ENCODE results near the gene TBC1D17. TPM values are rescaled to one million over a fixed set of nuclear protein-coding genes. Genes with fewer than 3 reads are reported as not detected.
A peak's percentile ranks its signal among the peaks of the same experiment; 100 is the strongest.

TBC1D17 gene
- total RNA-seq, 1 experiment from 2014 or later = 62.3 TPM

DNA sequence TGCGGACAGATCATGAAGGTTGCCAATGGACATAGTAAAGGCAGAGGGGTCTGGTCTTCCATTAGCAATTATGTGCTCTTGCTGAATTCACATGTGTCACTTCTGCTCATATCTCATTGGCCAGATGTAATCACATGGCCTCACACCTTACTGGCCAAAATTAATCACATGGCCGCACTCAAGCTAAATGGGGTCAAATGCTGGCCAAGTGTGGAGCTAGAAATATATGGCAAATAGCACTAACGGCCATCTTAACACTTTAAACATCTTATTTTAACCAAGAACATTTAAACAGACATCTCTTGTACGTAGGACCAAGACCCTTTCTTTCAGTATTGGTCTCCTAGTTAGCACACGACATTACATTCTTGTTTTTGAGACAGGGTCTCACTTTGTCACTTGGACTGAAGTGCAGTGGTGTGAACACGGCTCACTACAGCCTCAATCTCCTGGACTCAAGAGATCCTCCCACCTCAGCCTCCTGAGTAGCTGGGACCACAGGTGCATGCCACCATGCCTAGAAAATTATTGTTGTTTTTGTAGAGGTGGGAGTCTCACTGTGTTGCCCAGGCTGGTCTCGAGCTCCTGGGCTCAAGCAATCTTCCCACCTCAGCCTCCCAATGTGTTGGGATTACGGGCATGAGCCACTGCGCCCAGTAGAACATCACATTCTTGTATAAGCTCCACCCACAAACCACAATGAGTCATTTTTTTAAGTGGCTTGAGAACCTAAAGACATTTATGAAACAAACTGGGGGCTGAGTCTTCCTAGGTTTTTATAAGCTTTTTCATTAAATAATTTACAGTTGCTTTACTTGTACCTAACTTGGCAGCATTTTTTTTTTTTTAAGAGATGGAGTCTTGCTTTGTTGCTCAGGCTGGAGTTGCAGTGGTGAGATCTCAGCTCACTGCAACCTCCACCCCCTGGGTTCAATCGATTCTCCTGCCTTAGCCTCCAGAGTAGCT lies 29.5 kb upstream of the TBC1D17 start:
- no TSS peak for BruUV-seq (replicated peaks)
- TF ChIP-seq, protein P1, sequence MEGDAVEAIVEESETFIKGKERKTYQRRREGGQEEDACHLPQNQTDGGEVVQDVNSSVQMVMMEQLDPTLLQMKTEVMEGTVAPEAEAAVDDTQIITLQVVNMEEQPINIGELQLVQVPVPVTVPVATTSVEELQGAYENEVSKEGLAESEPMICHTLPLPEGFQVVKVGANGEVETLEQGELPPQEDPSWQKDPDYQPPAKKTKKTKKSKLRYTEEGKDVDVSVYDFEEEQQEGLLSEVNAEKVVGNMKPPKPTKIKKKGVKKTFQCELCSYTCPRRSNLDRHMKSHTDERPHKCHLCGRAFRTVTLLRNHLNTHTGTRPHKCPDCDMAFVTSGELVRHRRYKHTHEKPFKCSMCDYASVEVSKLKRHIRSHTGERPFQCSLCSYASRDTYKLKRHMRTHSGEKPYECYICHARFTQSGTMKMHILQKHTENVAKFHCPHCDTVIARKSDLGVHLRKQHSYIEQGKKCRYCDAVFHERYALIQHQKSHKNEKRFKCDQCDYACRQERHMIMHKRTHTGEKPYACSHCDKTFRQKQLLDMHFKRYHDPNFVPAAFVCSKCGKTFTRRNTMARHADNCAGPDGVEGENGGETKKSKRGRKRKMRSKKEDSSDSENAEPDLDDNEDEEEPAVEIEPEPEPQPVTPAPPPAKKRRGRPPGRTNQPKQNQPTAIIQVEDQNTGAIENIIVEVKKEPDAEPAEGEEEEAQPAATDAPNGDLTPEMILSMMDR (conservative IDR thresholded peaks at IDR 0.05) = no peak
- TF ChIP-seq EZH2 (IDR thresholded peaks at IDR 0.05; ENCODE audit: low read depth) = no peak
- H3K79me2 ChIP-seq (ENCODE audit: low read depth) = peaks cover 30% of the 10 kb centered on the region
- H3K27ac ChIP-seq = peak overlapping the region; percentile 43
- no peak overlapping the region; the same call in 1 of the 2 replicates for H3K4me3 ChIP-seq
- CTCF ChIA-PET = interaction anchor here (0.6 kb wide), 1 partner anchor 774 kb away, joined by 4 read pairs; no protein-coding TSS in a partner anchor
- intact Hi-C loops (cut with micrococcal nuclease; ENCODE audit: unreplicated experiment) = loop anchor here (1.0 kb wide), 1 partner anchor 171 kb away; the partner anchor contains the start of gene PRMT1
- H3K4me1 ChIP-seq (replicated peaks; ENCODE audit: insufficient read depth) = peaks cover 34% of the 10 kb centered on the region
- peak in 1 of 2 experiments; percentile 80 for DNase-seq
- no peaks in the 10 kb centered on the region for H3K27me3 ChIP-seq (ENCODE audit: insufficient read depth, low read depth)
- H3K36me3 ChIP-seq (ENCODE audit: low read depth) = no peaks in the 10 kb centered on the region
- no peak overlapping the region for H2AFZ ChIP-seq
- H3K4me2 ChIP-seq = peak overlapping the region; percentile 35
- peaks cover 51% of the 10 kb centered on the region; the same call in 1 of the 2 replicates for H3F3A ChIP-seq (ENCODE audit: insufficient read depth, low read depth)
- H3K9me3 ChIP-seq (ENCODE audit: insufficient read depth, low read depth) = no peaks in the 10 kb centered on the region
- POLR2A ChIA-PET (ENCODE audit: unreplicated experiment) = interaction anchor here (0.5 to 1.1 kb wide), 6 partner anchors 18 to 734 kb away, joined by 3 to 16 read pairs (median 4); partner anchors contain the start of genes AP2A1 and LIN7B
- H3K9me2 ChIP-seq (ENCODE audit: insufficient read depth) = no peaks in the 10 kb centered on the region
- peaks cover 13% of the 10 kb centered on the region for H4K20me1 ChIP-seq (ENCODE audit: insufficient read depth)

DNA sequence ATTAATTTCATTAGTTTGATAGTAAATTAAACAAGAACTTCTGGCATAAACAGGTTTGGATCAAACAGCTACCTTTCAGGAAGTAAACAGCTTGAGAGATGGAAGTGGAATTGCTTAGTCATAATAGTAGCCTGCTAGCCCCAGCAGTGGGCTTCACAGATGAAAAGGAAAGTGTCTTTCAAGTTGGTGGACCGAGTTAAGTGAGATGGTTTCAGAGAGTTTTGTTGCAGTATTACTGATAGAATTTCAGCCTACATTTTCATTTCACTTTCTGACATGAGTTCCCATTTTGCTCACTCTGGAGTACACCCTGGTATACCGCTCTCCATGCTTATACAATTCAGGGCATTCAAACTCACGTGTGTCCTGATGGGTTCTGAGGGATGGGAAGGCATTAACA lies 28.6 kb upstream of the TBC1D17 start:
- Histone ChIP-seq H3K9me3 (ENCODE audit: insufficient read depth, low read depth) (no peaks in the 10 kb centered on the region), H3K36me3 (ENCODE audit: low read depth) (no peaks in the 10 kb centered on the region), H3K4me1 (replicated peaks; ENCODE audit: insufficient read depth) (peaks cover 37% of the 10 kb centered on the region), H3K27me3 (ENCODE audit: insufficient read depth, low read depth) (no peaks in the 10 kb centered on the region), H3K4me3 (no peak overlapping the region; the same call in 1 of the 2 replicates), H3K79me2 (ENCODE audit: low read depth) (peaks cover 39% of the 10 kb centered on the region), H2AFZ (no peak overlapping the region), H3K9me2 (ENCODE audit: insufficient read depth) (no peaks in the 10 kb centered on the region), H3K4me2 (peak overlapping the region; percentile 35), H4K20me1 (ENCODE audit: insufficient read depth) (peaks cover 22% of the 10 kb centered on the region), H3K27ac (peak overlapping the region; percentile 43), H3F3A (ENCODE audit: insufficient read depth, low read depth) (peaks cover 57% of the 10 kb centered on the region; the same call in 1 of the 2 replicates)
- no peak for TF ChIP-seq EZH2 (IDR thresholded peaks at IDR 0.05; ENCODE audit: low read depth)
- TF ChIP-seq, protein P1 (conservative IDR thresholded peaks at IDR 0.05) = no peak
- ChIA-PET POLR2A (ENCODE audit: unreplicated experiment) (interaction anchor here (0.5 to 1.1 kb wide), 3 partner anchors 17 to 368 kb away, joined by 3 to 7 read pairs (median 3); no protein-coding TSS in a partner anchor), CTCF (no interaction called here)
- DNase-seq = no peak
- BruUV-seq (replicated peaks) = no TSS peak
- intact Hi-C loops (cut with micrococcal nuclease; ENCODE audit: unreplicated experiment) = loop anchor here (1.0 kb wide), 1 partner anchor 172 kb away; the partner anchor contains the start of gene PRMT1
